ENCODE data around the gene OMG. TPM values are rescaled to one million over a fixed set of nuclear protein-coding genes. Genes with fewer than 3 reads are reported as not detected.
A peak's percentile ranks its signal among the peaks of the same experiment; 100 is the strongest.
"Not testable (repeated sequence)": the region's sequence is repeated elsewhere in the genome, so short reads cannot be mapped to it uniquely, and the experiment has no call there.

Gene OMG
- total RNA-seq, 1 experiment from 2014 or later: not detected

GRCh38 chr17:31291820-31292219 is 5.2 kb downstream of the OMG start:
- Histone ChIP-seq H3K27me3 (no peaks in the 10 kb centered on the region), H3K4me1 (no peaks in the 10 kb centered on the region), H3K9me3 (replicated peaks) (no peaks in the 10 kb centered on the region), H3K36me3 (peaks cover 21% of the 10 kb centered on the region), H3K27ac (no peak overlapping the region), H3K4me3 (no peak overlapping the region)
- DNase-seq: no peak

- no peak for DNase-seq
- no peak overlapping the region for H3K4me3 ChIP-seq
- no peaks in the 10 kb centered on the region for H3K27me3 ChIP-seq
- H3K9me3 ChIP-seq (replicated peaks): no peaks in the 10 kb centered on the region
- H3K27ac ChIP-seq: no peak overlapping the region
- H3K4me1 ChIP-seq: no peaks in the 10 kb centered on the region
- peaks cover 25% of the 10 kb centered on the region for H3K36me3 ChIP-seq
These were observed 7.2 kb downstream of the OMG start for GRCh38 chr17:31289790-31290189.

GRCh38 chr17:31287932-31288331 is 9.1 kb downstream of the OMG start:
- not testable (repeated sequence) for H3K27me3 ChIP-seq; H3K9me3 ChIP-seq (replicated peaks); H3K4me1 ChIP-seq; DNase-seq; H3K27ac ChIP-seq; H3K4me3 ChIP-seq
- H3K36me3 ChIP-seq: peaks cover 25% of the 10 kb centered on the region

GRCh38 chr17:31286587-31286986 is 10.5 kb downstream of the OMG start:
- no peak for DNase-seq
- no peaks in the 10 kb centered on the region for H3K9me3 ChIP-seq (replicated peaks)
- H3K36me3 ChIP-seq: peaks cover 28% of the 10 kb centered on the region
- H3K4me1 ChIP-seq: no peaks in the 10 kb centered on the region
- H3K27me3 ChIP-seq: no peaks in the 10 kb centered on the region
- no peak overlapping the region for H3K4me3 ChIP-seq
- no peak overlapping the region for H3K27ac ChIP-seq

GRCh38 chr17:31283841-31284240 is 13.2 kb downstream of the OMG start:
- H3K9me3 ChIP-seq (replicated peaks): no peaks in the 10 kb centered on the region
- no peak for DNase-seq

GRCh38 chr17:31281061-31281460 is 16.0 kb downstream of the OMG start:
- no peak for DNase-seq
- Histone ChIP-seq H3K4me1 (no peaks in the 10 kb centered on the region), H3K36me3 (peaks cover 26% of the 10 kb centered on the region), H3K4me3 (no peak overlapping the region), H3K9me3 (replicated peaks) (no peaks in the 10 kb centered on the region), H3K27ac (no peak overlapping the region), H3K27me3 (no peaks in the 10 kb centered on the region)

More at GRCh38 chr17:31283841-31284240, 13.2 kb downstream of the OMG start:
- Histone ChIP-seq H3K36me3 (peaks cover 28% of the 10 kb centered on the region), H3K4me1 (no peaks in the 10 kb centered on the region), H3K27me3 (no peaks in the 10 kb centered on the region), H3K27ac (no peak overlapping the region), H3K4me3 (no peak overlapping the region)

GRCh38 chr17:31279401-31279800 is 17.6 kb downstream of the OMG start:
- H3K27ac ChIP-seq: no peak overlapping the region
- no peaks in the 10 kb centered on the region for H3K27me3 ChIP-seq
- no peaks in the 10 kb centered on the region for H3K9me3 ChIP-seq (replicated peaks)
- no peak for DNase-seq
- H3K4me1 ChIP-seq: no peaks in the 10 kb centered on the region
- H3K36me3 ChIP-seq: peaks cover 31% of the 10 kb centered on the region
- no peak overlapping the region for H3K4me3 ChIP-seq

GRCh38 chr17:31275116-31275515 is 21.9 kb downstream of the OMG start:
- no peak for DNase-seq
- Histone ChIP-seq H3K27me3 (no peaks in the 10 kb centered on the region), H3K36me3 (peaks cover 25% of the 10 kb centered on the region; the same call in 1 of the 2 replicates), H3K4me1 (peaks cover 3% of the 10 kb centered on the region), H3K4me3 (no peak overlapping the region), H3K27ac (no peak overlapping the region), H3K9me3 (replicated peaks) (no peaks in the 10 kb centered on the region)

- Histone ChIP-seq H3K9me3 (replicated peaks) (no peaks in the 10 kb centered on the region), H3K4me3 (no peak overlapping the region), H3K4me1 (peaks cover 8% of the 10 kb centered on the region), H3K27me3 (no peaks in the 10 kb centered on the region), H3K27ac (no peak overlapping the region), H3K36me3 (peaks cover 19% of the 10 kb centered on the region; the same call in 1 of the 2 replicates)
- DNase-seq: no peak
These were observed 22.8 kb downstream of the OMG start for GRCh38 chr17:31274252-31274651.

- Histone ChIP-seq H3K9me3 (replicated peaks) (no peaks in the 10 kb centered on the region), H3K36me3 (peaks cover 19% of the 10 kb centered on the region; the same call in 1 of the 2 replicates), H3K27me3 (no peaks in the 10 kb centered on the region), H3K27ac (no peak overlapping the region), H3K4me3 (no peak overlapping the region), H3K4me1 (peaks cover 13% of the 10 kb centered on the region)
- no peak for DNase-seq
These were observed 23.5 kb downstream of the OMG start for GRCh38 chr17:31273516-31273915.

GRCh38 chr17:31272803-31273202 is 24.2 kb downstream of the OMG start:
- H3K36me3 ChIP-seq: peaks cover 19% of the 10 kb centered on the region; the same call in 1 of the 2 replicates
- no peak for DNase-seq
- peaks cover 13% of the 10 kb centered on the region for H3K4me1 ChIP-seq
- H3K27ac ChIP-seq: no peak overlapping the region
- no peaks in the 10 kb centered on the region for H3K27me3 ChIP-seq
- H3K9me3 ChIP-seq (replicated peaks): no peaks in the 10 kb centered on the region
- no peak overlapping the region for H3K4me3 ChIP-seq

- no peak for DNase-seq
- no peaks in the 10 kb centered on the region for H3K27me3 ChIP-seq
- peaks cover 13% of the 10 kb centered on the region for H3K4me1 ChIP-seq
- H3K4me3 ChIP-seq: no peak overlapping the region
- no peaks in the 10 kb centered on the region for H3K9me3 ChIP-seq (replicated peaks)
- no peak overlapping the region for H3K27ac ChIP-seq
- peaks cover 19% of the 10 kb centered on the region; the same call in 1 of the 2 replicates for H3K36me3 ChIP-seq
These were observed 24.8 kb downstream of the OMG start for GRCh38 chr17:31272236-31272635.

GRCh38 chr17:31269578-31269983 is 27.5 kb downstream of the OMG start:
- DNase-seq: peak; percentile 91 to 98
- Histone ChIP-seq H3K27me3 (no peaks in the 10 kb centered on the region), H3K27ac (peak overlapping the region; percentile 36), H3K4me3 (no peak overlapping the region), H3K36me3 (peaks cover 23% of the 10 kb centered on the region), H3K4me1 (peaks cover 13% of the 10 kb centered on the region), H3K9me3 (replicated peaks) (no peaks in the 10 kb centered on the region)

- no peak for DNase-seq
- peaks cover 24% of the 10 kb centered on the region for H3K36me3 ChIP-seq
- H3K9me3 ChIP-seq (replicated peaks): no peaks in the 10 kb centered on the region
- peaks cover 13% of the 10 kb centered on the region for H3K4me1 ChIP-seq
- H3K27ac ChIP-seq: no peak overlapping the region
- no peaks in the 10 kb centered on the region for H3K27me3 ChIP-seq
- H3K4me3 ChIP-seq: no peak overlapping the region
These were observed 27.9 kb downstream of the OMG start for GRCh38 chr17:31269036-31269577.

GRCh38 chr17:31266042-31266441 is 31.0 kb downstream of the OMG start:
- Histone ChIP-seq H3K4me1 (peaks cover 13% of the 10 kb centered on the region), H3K4me3 (no peak overlapping the region), H3K27ac (no peak overlapping the region), H3K36me3 (peaks cover 41% of the 10 kb centered on the region), H3K27me3 (no peaks in the 10 kb centered on the region), H3K9me3 (replicated peaks) (no peaks in the 10 kb centered on the region)
- DNase-seq: no peak

GRCh38 chr17:31262923-31263322 is 34.1 kb downstream of the OMG start:
- not testable (repeated sequence) for H3K27me3 ChIP-seq; H3K4me3 ChIP-seq; H3K27ac ChIP-seq; H3K9me3 ChIP-seq (replicated peaks); DNase-seq; H3K4me1 ChIP-seq
- peaks cover 54% of the 10 kb centered on the region for H3K36me3 ChIP-seq
